ENCODE data around the gene NETO1.

GRCh38 chr18:72826736-72827135, 41.1 kb downstream of the NETO1 start:
- no peak for TF ChIP-seq CTCF (IDR thresholded peaks at IDR 0.05; ENCODE audit: insufficient read depth, low read depth, low read length)
- TF ChIP-seq EZH2 (IDR thresholded peaks at IDR 0.05; ENCODE audit: insufficient read depth, low read length): no peak

Measured in astrocyte (in vitro differentiated cells and primary cell).